Activated T-helper 2 cell treated with anti-CD3 and anti-CD28 coated beads, Interferon-gamma antibody, Interleukin-2, Interleukin-4, amounts not matched to agents 10 μg/mL and 5 μg/mL and 100 μg/mL, durations not matched to agents 14 hours and 24 hours and 36 hours (primary cell): ENCODE data around the gene CHRND. TPM values are rescaled to one million over a fixed set of nuclear protein-coding genes. Genes with fewer than 3 reads are reported as not detected.

Experiments used
- DNase-seq: peaks from one replicate; pipeline ENCODE4 v3.0.0; 2021; ENCODE audit warnings: low spot score
- H3K27ac Mint-ChIP-seq: one replicate; pipeline ENCODE4 v1.8.0; 2021; ENCODE audit warnings: mixed read lengths
- H3K27me3 Mint-ChIP-seq: one replicate; pipeline ENCODE4 v1.8.0; 2021; ENCODE audit warnings: low read depth, mixed read lengths
- H3K36me3 Mint-ChIP-seq: one replicate; pipeline ENCODE4 v1.8.0; 2021; ENCODE audit warnings: low read depth, mixed read lengths
- H3K4me1 Mint-ChIP-seq: one replicate; pipeline ENCODE4 v1.8.0; 2021; ENCODE audit warnings: low read depth, mixed read lengths
- H3K4me3 Mint-ChIP-seq: one replicate; pipeline ENCODE4 v1.8.0; 2021; ENCODE audit warnings: low read depth, mild to moderate bottlenecking, moderate library complexity, mixed read lengths
- H3K9me3 Mint-ChIP-seq: one replicate; pipeline ENCODE4 v1.8.0; 2021; ENCODE audit warnings: mixed read lengths
- intact Hi-C: fragments of 100-400 bp; cut with micrococcal nuclease; formaldehyde crosslinking; loops from one replicate; pipeline ENCODE4 v1.15.1; 2023
- total RNA-seq: library from RNA; stranded (reverse); gene quantifications from 2 replicates; pipeline ENCODE4 v1.2.3, GENCODE V29; 2022

CHRND gene
- total RNA-seq = not detected in 2 replicates

GRCh38 chr2:232525791-232526371, at the start of gene CHRND:
Gene CHRND, plus strand, starts transcription at chr2:232526160. Its CDS starts 56 bp downstream, at chr2:232526216.
- intact Hi-C loops = no loop called here
- H3K9me3 Mint-ChIP-seq = no peaks in the 10 kb centered on the region
- peaks cover 40% of the 10 kb centered on the region for H3K27me3 Mint-ChIP-seq

DNA sequence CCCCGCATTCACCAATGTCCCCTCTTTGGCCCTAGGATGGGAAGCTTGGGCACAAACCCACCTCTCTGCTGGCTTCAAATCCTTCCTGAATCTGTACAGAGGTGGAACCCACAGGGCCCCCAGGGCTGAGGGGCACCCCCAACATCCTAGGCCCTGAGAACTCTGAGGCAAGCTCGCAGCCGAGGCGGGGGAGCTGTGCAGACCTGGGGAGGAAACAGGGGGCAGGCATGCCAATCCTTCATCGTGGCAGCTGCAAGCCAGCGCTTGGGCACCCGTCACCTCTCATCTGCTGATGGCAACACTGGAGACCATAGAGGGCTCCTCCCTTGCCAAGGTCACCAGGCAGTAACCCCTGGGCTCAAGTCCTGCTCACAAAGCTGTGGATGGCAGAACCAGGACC, 49.2 kb upstream of the CHRND start:
- peaks cover 3% of the 10 kb centered on the region for H3K4me1 Mint-ChIP-seq
- H3K4me3 Mint-ChIP-seq = no peak overlapping the region
- peaks cover 16% of the 10 kb centered on the region for H3K27me3 Mint-ChIP-seq
- DNase-seq = no peak
- H3K9me3 Mint-ChIP-seq = peaks cover 6% of the 10 kb centered on the region
- no peak overlapping the region for H3K27ac Mint-ChIP-seq
- no peaks in the 10 kb centered on the region for H3K36me3 Mint-ChIP-seq
- intact Hi-C loops = no loop called here

More at GRCh38 chr2:232525791-232526371, at the start of gene CHRND:
- no peak within 1 kb of the TSS for H3K27ac Mint-ChIP-seq
- H3K4me3 Mint-ChIP-seq = no peak within 1 kb of the TSS
- DNase-seq = no peak
- H3K36me3 Mint-ChIP-seq = no peaks in the 10 kb centered on the region
- peaks cover 5% of the 10 kb centered on the region for H3K4me1 Mint-ChIP-seq

DNA sequence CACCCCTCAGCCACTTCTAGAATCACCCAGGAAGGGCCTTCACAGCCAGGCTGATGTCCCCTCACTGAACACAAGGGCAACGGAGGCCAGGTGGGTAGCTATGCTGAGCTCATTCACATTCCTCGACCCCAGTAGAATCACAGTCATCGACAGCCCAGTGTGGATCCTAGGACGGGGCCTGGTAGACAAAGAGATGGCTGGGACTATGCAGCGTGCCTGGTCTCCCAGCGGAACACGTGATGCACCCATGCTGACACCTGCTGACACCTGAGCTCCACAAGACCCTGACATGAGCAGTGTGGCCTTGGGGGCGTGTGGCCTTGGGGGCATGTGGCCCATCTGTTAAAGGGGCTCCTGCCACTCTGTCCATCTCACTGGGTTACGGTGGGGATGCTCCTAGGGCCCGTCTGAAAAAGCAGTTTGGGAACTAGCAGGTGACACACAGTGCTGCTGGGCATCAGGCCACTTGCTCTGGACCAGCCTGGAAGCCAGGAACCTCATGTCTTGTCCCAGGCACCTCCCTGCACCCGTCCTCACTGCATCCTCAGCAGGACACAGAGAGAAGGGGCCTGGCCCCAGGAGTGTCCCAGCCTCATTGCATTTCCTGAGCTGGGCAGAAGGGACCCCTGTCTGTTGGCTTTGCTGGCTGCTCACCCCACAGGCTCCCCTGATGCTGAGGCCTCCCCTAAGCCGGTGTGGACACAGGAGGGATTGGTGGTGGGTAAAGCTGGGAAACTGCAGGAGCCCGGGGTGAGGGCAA, 48.0 kb upstream of the CHRND start:
- Mint-ChIP-seq H3K27me3 (peaks cover 5% of the 10 kb centered on the region), H3K9me3 (no peaks in the 10 kb centered on the region), H3K4me1 (no peaks in the 10 kb centered on the region), H3K27ac (no peak overlapping the region), H3K4me3 (no peak overlapping the region), H3K36me3 (no peaks in the 10 kb centered on the region)
- DNase-seq = no peak
- intact Hi-C loops = no loop called here

- Mint-ChIP-seq H3K4me1 (no peaks in the 10 kb centered on the region), H3K9me3 (no peaks in the 10 kb centered on the region), H3K27me3 (peaks cover 2% of the 10 kb centered on the region), H3K4me3 (no peak overlapping the region), H3K27ac (no peak overlapping the region), H3K36me3 (no peaks in the 10 kb centered on the region)
- no peak for DNase-seq
- intact Hi-C loops = no loop called here
These were observed 47.2 kb upstream of the CHRND start for GRCh38 chr2:232478571-232479340.

DNA sequence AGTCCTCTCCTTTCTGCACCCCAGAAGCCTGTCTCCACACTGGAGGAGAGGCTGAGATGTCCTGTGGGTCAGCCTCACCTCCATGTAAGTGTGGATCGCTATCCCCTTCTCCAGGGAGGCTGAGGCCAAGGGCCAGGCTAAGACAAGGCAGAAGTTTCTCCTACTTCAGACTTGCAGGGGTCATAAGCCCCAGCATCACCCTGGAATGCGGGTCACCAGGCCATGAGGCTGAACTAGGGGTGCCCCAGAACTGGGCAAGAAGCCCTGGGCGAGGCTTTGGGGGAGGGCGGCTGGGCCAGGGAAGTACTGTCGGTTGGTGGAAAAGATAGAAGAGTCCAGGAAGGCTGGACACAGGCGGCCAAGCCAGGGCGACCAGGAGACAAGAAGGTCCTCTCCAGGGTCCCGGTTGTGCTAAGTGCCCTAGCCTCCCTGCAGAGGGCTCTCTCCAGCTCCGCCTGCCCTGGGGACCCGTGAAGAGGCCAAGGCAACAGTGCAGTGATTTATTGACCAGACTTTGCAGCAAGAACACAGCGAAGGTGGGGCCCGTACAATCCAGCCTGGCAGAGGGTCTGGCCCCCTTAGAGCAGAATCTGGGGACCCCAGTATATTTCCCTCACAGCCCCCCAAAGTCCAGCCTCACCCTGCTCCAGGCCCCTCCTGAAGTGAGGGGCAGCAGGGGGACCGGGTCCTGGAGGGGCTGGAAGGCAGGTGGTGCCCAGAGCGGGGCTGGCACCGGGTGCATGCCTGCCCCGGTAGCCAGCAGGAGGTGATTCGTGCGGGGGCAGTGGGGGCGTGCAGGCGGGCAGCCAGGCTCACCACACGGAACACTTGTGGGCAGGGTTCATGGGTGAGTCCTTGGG, 46.4 kb upstream of the CHRND start:
- DNase-seq = no peak

DNA sequence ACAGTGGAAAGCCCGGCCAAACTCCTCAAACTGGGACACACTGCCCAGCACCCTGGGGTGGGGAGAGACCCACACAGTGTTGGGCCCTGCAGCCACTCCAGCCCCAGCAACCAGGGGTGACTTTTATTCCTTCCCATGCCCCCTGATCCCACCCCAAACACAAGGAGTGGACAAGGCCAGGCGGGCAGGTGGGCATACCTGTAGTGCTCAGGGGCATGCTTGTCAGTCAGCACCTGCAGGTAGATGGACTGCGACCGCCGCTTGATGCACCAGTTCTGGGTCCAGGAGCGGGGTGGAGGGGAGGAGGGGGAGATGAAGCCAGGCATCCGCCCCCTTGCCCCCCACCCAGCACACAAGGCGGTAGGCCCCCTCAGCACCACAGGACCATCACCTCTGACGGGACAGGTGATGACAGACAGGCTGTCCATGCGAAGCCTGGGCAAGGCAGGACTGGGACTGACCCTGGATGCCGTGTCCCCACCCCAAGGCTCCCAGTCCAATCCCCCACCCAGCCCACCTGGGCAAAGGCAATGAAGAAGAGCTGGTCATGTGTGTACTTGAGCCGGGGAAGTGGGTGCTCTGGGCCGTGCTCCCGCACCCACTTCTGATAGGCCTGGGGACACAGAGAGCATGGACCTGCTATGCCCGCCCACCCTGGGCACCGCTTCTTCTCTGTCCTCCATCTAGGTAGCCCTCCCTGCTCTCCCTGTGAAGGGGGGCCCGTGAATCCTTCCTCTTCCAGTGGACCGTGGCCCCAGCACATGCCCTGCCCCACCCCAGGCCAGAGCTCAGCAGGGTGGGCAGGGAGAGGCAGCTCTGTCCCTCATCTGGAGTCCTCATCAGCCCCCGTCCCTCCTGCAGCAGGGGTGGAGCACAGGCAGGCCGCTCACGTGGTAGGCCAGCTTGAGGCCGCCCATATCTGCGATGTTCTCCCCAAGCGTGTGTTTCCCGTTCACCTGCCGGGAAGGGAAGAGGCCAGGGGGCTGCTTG, 45.5 kb upstream of the CHRND start:
- intact Hi-C loops = loop anchor here (10.0 kb wide), 1 partner anchor 66 kb away; no protein-coding TSS in a partner anchor
- Mint-ChIP-seq H3K9me3 (no peaks in the 10 kb centered on the region), H3K4me3 (no peak overlapping the region), H3K36me3 (no peaks in the 10 kb centered on the region), H3K4me1 (no peaks in the 10 kb centered on the region), H3K27me3 (peaks cover 16% of the 10 kb centered on the region), H3K27ac (no peak overlapping the region)
- no peak for DNase-seq

More for the DNA sequence above, 46.4 kb upstream of the CHRND start:
- intact Hi-C loops = loop anchor here (10.0 kb wide), 1 partner anchor 65 kb away; no protein-coding TSS in a partner anchor
- Mint-ChIP-seq H3K27ac (no peak overlapping the region), H3K4me1 (no peaks in the 10 kb centered on the region), H3K27me3 (peaks cover 6% of the 10 kb centered on the region), H3K4me3 (no peak overlapping the region), H3K9me3 (no peaks in the 10 kb centered on the region), H3K36me3 (no peaks in the 10 kb centered on the region)

DNA sequence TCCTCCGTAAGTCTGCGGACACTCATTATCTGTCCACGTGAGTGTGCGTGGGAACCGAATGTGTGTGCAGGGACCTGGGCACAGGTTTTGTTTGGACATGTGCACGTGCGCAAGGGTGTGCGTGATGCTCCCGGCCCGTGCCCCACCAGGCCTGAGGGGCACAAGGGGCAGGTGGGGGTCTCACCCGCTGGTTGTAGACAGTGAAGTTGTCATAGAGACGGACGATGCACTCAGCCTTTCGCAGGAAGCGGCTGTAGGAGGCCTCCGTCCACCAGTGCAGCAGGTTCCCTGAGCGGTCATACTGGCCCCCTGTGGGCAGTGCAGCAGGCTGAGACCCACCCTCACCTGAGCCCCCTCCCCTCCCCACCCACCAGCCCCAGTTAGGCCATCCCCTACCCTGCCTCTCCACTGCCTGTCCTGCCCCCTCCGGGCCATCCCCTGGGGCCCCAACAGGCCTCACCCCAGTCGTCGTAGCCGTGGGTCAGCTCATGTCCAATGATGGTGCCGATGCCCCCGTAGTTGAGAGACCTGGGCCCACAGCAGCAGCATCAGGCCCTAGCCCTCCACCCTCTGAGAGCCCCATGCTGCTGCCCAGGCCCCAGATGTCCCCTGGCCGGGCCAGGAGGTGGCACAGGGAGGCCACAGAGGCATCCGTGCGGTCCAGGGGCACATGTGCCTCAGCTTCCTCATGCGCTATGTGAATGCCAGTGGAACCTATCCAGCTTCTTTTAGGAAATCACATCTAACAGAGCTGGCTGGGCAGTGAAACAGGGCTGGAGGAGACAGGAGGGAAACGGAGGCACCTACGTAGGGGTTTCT, 44.4 kb upstream of the CHRND start:
- no peak overlapping the region for H3K4me3 Mint-ChIP-seq
- no peaks in the 10 kb centered on the region for H3K9me3 Mint-ChIP-seq
- H3K27ac Mint-ChIP-seq = no peak overlapping the region
- intact Hi-C loops = loop anchor here (10.0 kb wide), 1 partner anchor 67 kb away; no protein-coding TSS in a partner anchor
- peaks cover 17% of the 10 kb centered on the region for H3K27me3 Mint-ChIP-seq
- H3K36me3 Mint-ChIP-seq = no peaks in the 10 kb centered on the region
- no peaks in the 10 kb centered on the region for H3K4me1 Mint-ChIP-seq
- no peak for DNase-seq

DNA sequence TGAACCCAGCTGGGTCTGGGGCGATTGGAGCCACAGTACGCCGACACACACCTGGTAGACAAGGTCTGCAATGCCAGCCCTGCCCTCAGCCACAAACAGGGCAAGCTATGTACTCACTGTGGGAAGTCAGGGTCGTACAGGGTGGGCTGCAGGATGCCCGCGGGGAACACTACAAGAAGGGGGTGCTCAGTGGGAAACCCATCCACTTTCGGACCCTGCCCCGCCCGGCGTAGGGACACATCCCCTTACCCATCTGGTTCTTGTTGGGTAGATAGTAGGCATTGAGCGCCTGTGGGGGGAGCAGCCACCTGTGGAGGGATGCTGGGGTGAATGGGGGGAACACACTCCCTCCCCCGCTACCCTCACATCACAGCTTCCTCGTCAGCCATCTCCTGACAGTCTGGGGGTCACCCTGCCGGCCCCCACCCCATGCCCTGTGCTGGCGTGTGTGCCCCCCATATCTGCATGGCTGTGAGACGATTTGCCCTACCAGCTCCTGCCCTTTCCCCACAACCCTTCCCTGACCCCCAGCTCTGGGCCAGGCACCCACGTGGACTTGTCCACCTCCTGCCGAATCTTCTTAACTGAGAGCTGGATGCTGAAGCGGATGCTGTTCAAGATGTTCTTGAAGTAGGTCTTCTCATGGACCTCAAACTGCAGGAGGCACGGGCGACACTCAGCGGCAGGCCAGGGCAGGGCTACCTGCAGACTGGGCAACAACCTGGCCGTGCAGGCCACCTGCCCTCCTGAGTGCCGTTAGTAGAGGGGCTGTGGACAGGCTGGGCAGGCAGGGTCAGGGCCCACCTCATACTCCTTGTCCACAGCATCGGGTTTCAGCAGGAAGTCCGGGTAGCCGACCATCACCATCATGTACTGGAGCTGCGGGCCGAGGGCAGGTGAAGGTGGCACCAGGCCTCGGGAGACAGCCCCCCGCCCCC, 43.4 kb upstream of the CHRND start:
- Mint-ChIP-seq H3K36me3 (no peaks in the 10 kb centered on the region), H3K27ac (no peak overlapping the region), H3K4me3 (no peak overlapping the region), H3K4me1 (no peaks in the 10 kb centered on the region), H3K27me3 (peaks cover 17% of the 10 kb centered on the region), H3K9me3 (no peaks in the 10 kb centered on the region)
- intact Hi-C loops = loop anchor here (10.0 kb wide), 1 partner anchor 68 kb away; no protein-coding TSS in a partner anchor
- DNase-seq = no peak

GRCh38 chr2:232483311-232483922, 42.5 kb upstream of the CHRND start:
- Mint-ChIP-seq H3K27me3 (peaks cover 22% of the 10 kb centered on the region), H3K4me1 (no peaks in the 10 kb centered on the region), H3K4me3 (no peak overlapping the region), H3K9me3 (no peaks in the 10 kb centered on the region), H3K27ac (no peak overlapping the region), H3K36me3 (no peaks in the 10 kb centered on the region)
- DNase-seq = no peak
- intact Hi-C loops = loop anchor here (10.0 kb wide), 1 partner anchor 69 kb away; no protein-coding TSS in a partner anchor
